GM18861 (cell line): ENCODE results near the gene KIF19.

ENCODE experiments used
- ATAC-seq: cut with Tn5 transposase; IDR thresholded peaks from one replicate; pipeline ENCODE4 v1.9.1; 2021; ENCODE audit not compliant: unreplicated experiment

Gene KIF19

GRCh38 chr17:74303305-74303704 lies 22.7 kb upstream of the KIF19 start:
- ATAC-seq, result no peak

DNA sequence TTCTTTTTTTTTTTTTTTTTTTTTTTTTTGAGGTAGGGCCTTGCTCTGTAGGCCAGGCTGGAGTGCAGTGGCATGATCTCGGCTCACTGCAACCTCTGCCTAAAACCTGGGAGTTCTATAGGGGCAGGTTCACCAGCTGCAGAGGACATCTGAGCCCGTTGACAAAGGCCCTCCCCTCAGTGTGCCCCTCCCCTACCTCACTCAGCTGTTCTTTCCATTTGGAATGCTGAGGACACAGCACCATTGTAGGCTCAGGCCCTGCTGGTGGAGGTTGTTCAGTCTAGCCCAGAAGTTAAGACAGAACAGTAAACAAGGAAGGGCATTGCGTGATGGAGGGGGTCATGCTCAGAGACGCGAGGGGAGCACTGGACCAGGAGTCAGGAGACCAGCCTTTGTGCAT lies 21.8 kb upstream of the KIF19 start:
- no peak for ATAC-seq

GRCh38 chr17:74305865-74306654 lies 20.0 kb upstream of the KIF19 start:
- no peak for ATAC-seq

- no peak for ATAC-seq
Measured at GRCh38 chr17:74307984-74308773, 17.8 kb upstream of the KIF19 start.

DNA sequence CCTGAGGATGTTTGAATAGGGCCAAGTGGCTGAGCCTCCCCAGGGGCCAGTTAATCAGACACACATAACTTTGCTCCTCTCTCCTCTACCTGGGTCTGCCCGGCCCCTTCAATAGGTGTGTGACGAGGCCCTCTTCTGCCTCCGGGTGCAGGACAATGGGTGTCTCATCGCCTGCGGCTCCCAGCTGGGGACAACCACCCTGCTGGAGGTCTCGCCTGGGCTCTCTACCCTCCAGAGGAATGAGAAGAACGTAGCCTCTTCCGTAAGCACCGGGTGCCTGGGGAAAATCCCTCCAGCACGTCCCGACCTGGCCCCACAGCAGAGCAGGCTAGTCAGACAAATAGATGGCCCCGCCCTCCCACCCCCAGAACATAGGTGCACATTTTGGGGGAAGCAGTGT lies 16.1 kb upstream of the KIF19 start:
- no peak for ATAC-seq

GRCh38 chr17:74314877-74315276 lies 11.1 kb upstream of the KIF19 start:
- no peak for ATAC-seq

DNA sequence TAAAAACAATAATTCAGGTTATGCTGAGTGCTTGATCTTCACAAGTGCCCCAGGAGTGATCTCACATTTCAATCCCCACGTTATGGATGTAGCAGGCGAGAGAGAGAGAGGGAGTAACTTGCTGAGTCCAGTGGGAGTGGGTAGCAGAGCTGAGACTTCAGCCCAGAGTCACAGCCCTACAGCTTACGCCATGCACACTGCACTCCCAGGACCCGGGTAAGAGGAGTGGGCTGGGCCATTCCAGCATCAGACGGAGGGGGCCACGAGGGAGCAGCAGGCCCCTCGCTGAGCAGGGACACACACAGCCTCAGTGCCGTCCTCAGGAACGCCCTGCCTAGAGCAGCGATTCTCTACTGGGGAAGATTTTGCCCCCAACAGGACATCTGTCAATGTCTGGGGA lies 9.8 kb upstream of the KIF19 start:
- ATAC-seq, result no peak

GRCh38 chr17:74317071-74317470 lies 9.0 kb upstream of the KIF19 start:
- no peak for ATAC-seq

DNA sequence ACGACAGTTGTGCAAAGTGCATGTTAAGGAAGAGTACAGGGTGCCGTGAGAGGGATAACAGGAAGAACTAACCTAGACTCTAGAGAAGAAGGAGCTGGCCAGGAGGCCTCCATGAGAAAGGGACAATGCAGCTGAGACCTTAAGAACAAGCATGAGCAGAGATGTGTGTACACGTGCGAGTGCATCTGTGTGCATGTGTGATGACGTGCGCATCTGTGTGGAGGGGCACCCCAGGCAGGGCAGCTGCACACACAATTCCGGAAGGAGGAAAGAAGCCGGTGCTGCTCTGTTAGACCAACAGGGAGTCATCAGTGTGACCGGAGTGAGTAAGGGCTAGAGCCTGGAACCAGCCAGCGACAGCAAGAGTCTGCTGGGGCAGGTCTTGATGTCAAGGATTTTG lies 7.6 kb upstream of the KIF19 start:
- no peak for ATAC-seq

DNA sequence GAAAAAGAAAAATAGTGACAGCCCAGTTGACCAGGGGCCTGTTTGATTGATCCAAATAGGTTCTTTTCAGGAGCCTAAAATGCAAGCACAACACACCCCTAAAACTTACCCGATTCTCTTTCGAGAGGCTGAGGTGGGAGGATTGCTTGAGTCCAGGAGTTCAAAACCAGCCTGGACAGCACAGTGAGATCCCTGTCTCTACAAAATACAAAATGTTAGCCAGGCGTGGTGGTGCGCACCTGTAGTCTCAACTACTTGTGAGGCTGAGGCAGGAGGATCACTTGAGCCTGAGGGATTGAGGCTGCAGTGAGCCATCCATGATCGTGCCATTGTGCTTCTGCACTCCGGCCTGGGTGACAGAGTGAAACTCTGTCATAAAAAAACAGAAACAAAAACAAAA lies 1.5 kb upstream of the KIF19 start:
- ATAC-seq, result no peak

- ATAC-seq, result no peak
Measured at GRCh38 chr17:74325376-74325742, 667 bp upstream of the KIF19 start.

- no peak for ATAC-seq
Measured at GRCh38 chr17:74326506-74326905, 480 bp downstream of the KIF19 start.

DNA sequence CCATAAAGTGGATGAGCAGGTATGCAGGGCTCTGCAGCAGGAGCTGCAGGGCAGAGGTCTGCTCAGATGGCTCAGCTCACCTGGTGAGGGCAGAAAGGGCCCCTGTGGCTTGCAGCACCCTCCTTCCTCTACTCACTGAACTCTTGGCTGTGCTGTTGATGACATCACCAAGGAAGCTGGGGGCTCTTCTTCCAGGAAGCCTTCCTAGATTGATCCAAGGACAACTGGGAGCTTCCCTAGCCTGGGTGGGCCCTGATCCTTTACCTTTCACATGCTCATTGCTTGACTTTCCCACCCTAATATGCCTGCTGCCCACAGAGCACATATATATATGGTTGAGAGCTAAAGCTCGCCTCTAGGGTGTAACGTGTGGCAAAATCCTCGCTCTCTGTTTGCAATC lies 2.5 kb downstream of the KIF19 start:
- ATAC-seq, result no peak

DNA sequence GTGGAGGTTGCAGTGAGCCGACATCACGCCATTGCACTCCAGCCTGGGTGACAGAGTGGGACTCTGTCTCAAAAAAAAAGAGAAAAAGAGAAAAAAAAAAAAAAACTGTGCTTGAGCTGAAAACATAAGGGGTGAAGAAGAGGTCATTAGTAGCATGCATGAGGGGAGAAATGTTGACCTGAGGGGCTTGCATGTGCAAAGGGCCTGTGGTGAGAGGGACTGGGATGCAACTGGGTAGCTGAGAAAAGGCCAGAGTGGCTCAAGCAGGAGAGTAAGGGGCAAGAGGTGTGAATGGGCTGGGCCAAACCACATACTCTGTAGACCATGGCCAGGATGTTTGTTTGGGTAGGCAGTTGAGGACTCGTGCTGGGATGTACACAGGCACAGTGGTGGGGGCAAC lies 3.4 kb downstream of the KIF19 start:
- no peak for ATAC-seq

DNA sequence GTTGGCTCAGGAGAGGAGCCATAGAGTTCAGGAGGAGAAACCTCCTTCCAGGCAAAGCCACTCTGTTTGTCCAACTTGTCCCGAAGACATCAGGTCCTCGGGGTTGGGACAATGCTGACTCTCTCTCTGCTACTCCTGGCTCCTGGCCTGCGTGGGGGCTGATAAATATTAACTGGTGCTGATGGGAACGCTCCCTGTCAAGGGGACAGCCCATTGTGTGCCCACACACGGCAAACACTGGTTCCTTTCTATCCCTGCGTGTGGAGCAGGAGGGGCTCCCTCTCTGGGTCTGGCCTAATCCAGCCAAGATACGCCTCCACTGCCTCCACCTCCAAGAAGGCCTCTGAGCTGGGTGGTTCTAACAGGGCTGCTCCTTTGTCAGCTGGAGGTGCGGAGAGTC lies 4.4 kb downstream of the KIF19 start:
- ATAC-seq, result no peak

- no peak for ATAC-seq
Measured at GRCh38 chr17:74332017-74332650, 6.1 kb downstream of the KIF19 start.

DNA sequence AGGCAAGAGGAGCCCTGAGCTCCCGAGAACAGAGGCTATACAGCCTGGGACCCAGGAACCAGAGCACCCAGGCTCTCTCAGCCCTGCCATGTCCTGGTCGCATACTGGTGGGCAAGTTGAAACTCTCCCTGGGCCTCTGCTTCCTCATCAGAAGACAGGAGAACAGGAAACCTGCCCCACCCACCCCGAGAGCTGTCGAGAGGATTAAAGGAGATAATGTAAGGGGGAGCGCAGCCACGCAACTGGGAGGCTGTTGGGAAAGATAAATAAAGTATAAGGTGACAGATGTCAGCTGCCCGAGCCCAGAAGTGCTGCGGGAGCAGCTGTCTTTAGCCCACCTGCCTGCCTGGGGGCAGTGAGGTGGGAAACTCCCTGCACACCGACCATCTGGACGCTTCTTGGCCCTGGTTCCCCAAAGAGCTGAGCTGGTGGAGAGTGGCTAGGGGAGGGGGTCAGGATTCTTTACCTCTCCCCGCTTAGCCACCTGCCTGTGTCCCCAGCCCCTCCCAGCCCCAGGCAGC lies 6.8 kb downstream of the KIF19 start:
- no peak for ATAC-seq

DNA sequence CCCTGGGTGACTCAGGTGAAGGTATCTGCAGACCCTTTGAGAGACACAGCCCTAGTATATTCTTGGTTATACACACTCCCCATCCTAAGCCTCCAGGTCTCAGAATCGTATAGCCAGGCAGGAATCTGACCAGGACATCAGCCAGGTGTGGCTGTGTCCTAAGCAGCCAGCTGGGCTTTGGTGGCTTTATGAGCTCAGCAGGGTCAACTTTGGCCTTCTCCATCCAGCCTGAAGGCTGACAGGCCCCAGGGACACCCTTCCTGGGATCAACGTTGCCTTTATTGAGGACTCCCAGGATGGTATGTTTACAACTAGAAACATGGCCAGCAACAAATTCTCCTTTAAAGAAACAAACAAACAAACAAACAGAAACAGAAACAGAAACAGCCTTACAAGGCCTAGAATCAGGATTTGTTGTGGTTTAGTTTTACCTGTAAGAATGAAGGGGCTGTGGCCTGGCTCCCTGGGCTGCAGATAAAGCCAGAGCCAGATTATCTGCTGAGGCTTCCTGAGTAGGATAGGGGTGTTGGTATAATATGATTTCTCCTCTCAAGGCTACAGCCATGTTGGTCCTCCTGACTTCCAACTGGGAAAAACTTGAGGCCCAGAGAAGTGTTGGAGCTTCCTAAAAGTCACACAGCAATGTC lies 8.5 kb downstream of the KIF19 start:
- no peak for ATAC-seq

DNA sequence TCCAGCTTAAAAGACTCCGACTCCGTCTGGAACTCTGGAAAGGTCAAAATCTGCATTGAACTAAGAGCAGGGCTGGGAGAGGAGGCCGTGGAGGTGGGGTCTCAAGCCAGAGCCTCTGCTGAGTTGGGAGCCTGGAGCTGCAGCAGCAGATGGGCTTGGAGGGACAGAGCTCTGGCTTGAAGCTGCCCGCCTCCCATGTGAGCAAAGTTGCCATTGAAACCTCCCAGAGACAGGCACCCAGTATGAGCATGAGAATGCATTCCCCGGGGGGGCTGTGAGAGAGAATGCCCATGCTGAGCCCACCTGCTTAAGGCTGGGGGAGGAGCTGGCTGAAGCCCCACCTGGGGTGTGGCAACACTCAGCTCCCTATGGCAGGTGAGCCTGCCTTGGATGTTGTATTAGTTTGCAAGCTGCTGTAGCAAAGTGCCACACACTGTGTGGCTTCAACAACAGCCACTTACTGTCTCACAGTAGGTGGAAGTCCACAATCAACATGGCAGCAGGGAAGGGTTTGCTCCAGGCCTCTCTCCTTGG lies 9.6 kb downstream of the KIF19 start:
- no peak for ATAC-seq

- no peak for ATAC-seq
Measured at GRCh38 chr17:74336307-74336706, 10.3 kb downstream of the KIF19 start.

- no peak for ATAC-seq
Measured at GRCh38 chr17:74337834-74338500, 11.9 kb downstream of the KIF19 start.
